ENCODE measurements around the gene GATAD2B.

DNA sequence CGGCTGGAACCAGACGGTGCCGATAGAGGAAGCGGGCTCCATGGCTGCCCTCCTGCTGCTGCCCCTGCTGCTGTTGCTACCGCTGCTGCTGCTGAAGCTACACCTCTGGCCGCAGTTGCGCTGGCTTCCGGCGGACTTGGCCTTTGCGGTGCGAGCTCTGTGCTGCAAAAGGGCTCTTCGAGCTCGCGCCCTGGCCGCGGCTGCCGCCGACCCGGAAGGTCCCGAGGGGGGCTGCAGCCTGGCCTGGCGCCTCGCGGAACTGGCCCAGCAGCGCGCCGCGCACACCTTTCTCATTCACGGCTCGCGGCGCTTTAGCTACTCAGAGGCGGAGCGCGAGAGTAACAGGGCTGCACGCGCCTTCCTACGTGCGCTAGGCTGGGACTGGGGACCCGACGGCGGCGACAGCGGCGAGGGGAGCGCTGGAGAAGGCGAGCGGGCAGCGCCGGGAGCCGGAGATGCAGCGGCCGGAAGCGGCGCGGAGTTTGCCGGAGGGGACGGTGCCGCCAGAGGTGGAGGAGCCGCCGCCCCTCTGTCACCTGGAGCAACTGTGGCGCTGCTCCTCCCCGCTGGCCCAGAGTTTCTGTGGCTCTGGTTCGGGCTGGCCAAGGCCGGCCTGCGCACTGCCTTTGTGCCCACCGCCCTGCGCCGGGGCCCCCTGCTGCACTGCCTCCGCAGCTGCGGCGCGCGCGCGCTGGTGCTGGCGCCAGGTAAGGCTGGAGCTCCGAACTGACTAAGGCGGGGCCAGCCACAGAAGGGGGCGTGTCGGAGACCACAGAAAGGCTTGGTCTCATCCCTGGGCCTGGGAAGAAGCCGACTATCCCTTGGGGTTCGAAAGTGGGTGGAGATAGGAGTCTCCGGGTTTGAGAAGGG, 147.1 kb downstream of the GATAD2B start:
- TF ChIP-seq EZH2 (IDR thresholded peaks at IDR 0.05) = no peak
- no peak for TF ChIP-seq POLR2AphosphoS5 (IDR thresholded peaks at IDR 0.05; ENCODE audit: borderline replicate concordance, low read depth, low read length)
